HepG2 (cell line): ENCODE measurements around the gene CD4. TPM values are rescaled to one million over a fixed set of nuclear protein-coding genes. Genes with fewer than 3 reads are reported as not detected.

Source experiments
- ATF6 ChIP-seq: sonication (generic); formaldehyde crosslinking; conservative IDR thresholded peaks from 2 replicates; pipeline ENCODE4 v1.4.0; 2020; ENCODE audit warnings: missing genetic modification reagents
- CENPBD1 ChIP-seq: sonication (generic); formaldehyde crosslinking; IDR thresholded peaks from 2 replicates; pipeline ENCODE4 v1.8.0; 2022; ENCODE audit warnings: missing genetic modification reagents, low read depth, mild to moderate bottlenecking, borderline replicate concordance
- ELF3 ChIP-seq: IDR thresholded peaks from 2 replicates; pipeline ENCODE4 v1.6.1; 2016; ENCODE audit warnings: missing genetic modification reagents, missing compliant biosample characterization
- ERF ChIP-seq: IDR thresholded peaks from 2 replicates; pipeline ENCODE4 v1.6.1; 2018; ENCODE audit warnings: missing biosample characterization, missing genetic modification reagents
- FOXO1 ChIP-seq: sonication (generic); formaldehyde crosslinking; IDR thresholded peaks from 2 replicates; pipeline ENCODE4 v1.4.0; 2020; ENCODE audit warnings: missing genetic modification reagents
- HIC2 ChIP-seq: sonication (generic); formaldehyde crosslinking; IDR thresholded peaks from 2 replicates; pipeline ENCODE4 v1.9.0; 2022; ENCODE audit warnings: low read depth, missing genetic modification reagents
- KDM5B ChIP-seq: sonication (generic); formaldehyde crosslinking; IDR thresholded peaks from 2 replicates; pipeline ENCODE4 v1.4.0; 2020; ENCODE audit warnings: missing genetic modification reagents, mild to moderate bottlenecking, borderline replicate concordance
- KLF12 ChIP-seq: sonication (generic); formaldehyde crosslinking; IDR thresholded peaks from 2 replicates; pipeline ENCODE4 v1.4.0; 2020; ENCODE audit warnings: missing genetic modification reagents, borderline replicate concordance
- MAX ChIP-seq: IDR thresholded peaks from 2 replicates; pipeline ENCODE4 v1.6.1; 2012; ENCODE audit warnings: inconsistent platforms
- MTF2 ChIP-seq: sonication (generic); formaldehyde crosslinking; IDR thresholded peaks from 2 replicates; pipeline ENCODE4 v1.5.0; 2020; ENCODE audit warnings: missing genetic modification reagents, borderline replicate concordance
- MXD3 ChIP-seq: IDR thresholded peaks from 2 replicates; pipeline ENCODE4 v1.6.1; 2016; ENCODE audit warnings: mild to moderate bottlenecking, missing biosample characterization, missing genetic modification reagents
- NPAS2 ChIP-seq: sonication (generic); formaldehyde crosslinking; IDR thresholded peaks from 2 replicates; pipeline ENCODE4 v1.8.0; 2022; ENCODE audit warnings: mild to moderate bottlenecking, missing genetic modification reagents, borderline replicate concordance
- NR2F1 ChIP-seq, 2 experiments: fragments of 450-650 bp in 1 of 2; formaldehyde crosslinking in 1 of 2; IDR thresholded peaks; 2 replicates each; pipeline versions ENCODE4 v1.5.0 to v1.6.1; 2016 to 2020; ENCODE audit warnings: mild to moderate bottlenecking in 1 of 2, missing compliant biosample characterization in 1 of 2, missing genetic modification reagents in 1 of 2, moderate library complexity in 1 of 2
- PATZ1 ChIP-seq: sonication (generic); formaldehyde crosslinking; IDR thresholded peaks from 2 replicates; pipeline ENCODE4 v1.4.0; 2020; ENCODE audit warnings: missing genetic modification reagents
- SMARCC2 ChIP-seq: fragments of 450-650 bp; IDR thresholded peaks from 2 replicates; pipeline ENCODE4 v1.6.1; 2017; ENCODE audit warnings: antibody characterized with exemption, mild to moderate bottlenecking
- ZNF124 ChIP-seq: sonication (generic); formaldehyde crosslinking; IDR thresholded peaks from 2 replicates; pipeline ENCODE4 v1.4.0; 2020; ENCODE audit warnings: missing genetic modification reagents
- ZNF260 ChIP-seq: sonication (generic); formaldehyde crosslinking; IDR thresholded peaks from 2 replicates; pipeline ENCODE4 v1.4.0; 2020; ENCODE audit warnings: missing genetic modification reagents, low read depth, mild to moderate bottlenecking, borderline replicate concordance
- ZNF329 ChIP-seq: sonication (generic); formaldehyde crosslinking; IDR thresholded peaks from 2 replicates; pipeline ENCODE4 v1.9.0; 2021; ENCODE audit warnings: low read depth, mild to moderate bottlenecking, missing genetic modification reagents
- ZNF510 ChIP-seq: sonication (generic); formaldehyde crosslinking; IDR thresholded peaks from 2 replicates; pipeline ENCODE4 v1.4.0; 2020; ENCODE audit warnings: low read depth, mild to moderate bottlenecking, missing genetic modification reagents
- ZNF562 ChIP-seq: sonication (generic); formaldehyde crosslinking; IDR thresholded peaks from 2 replicates; pipeline ENCODE4 v1.8.0; 2022; ENCODE audit warnings: missing genetic modification reagents, borderline replicate concordance
- ZNF674 ChIP-seq: sonication (generic); formaldehyde crosslinking; IDR thresholded peaks from 2 replicates; pipeline ENCODE4 v1.5.0; 2020; ENCODE audit warnings: low read depth, mild to moderate bottlenecking, missing genetic modification reagents
- ZNF720 ChIP-seq: sonication (generic); formaldehyde crosslinking; IDR thresholded peaks from 2 replicates; pipeline ENCODE4 v1.4.0; 2020; ENCODE audit warnings: missing genetic modification reagents
- polyA plus RNA-seq, 8 experiments: library from polyadenylated mRNA; depleted of rRNA in 3 of 8; stranded (reverse) in 7 of 8; unstranded in 1 of 8; fragments of >200 nt; fragmentation: Illumina TruSeq in 4 of 8; extraction: Trizol in 4 of 8; gene quantifications; 2 replicates each; pipeline versions ENCODE4 v1.2.1 to v1.2.3, GENCODE V29; 2011 to 2016; ENCODE audit warnings: low read depth in 4 of 8, missing spikeins in 1 of 8, mixed read lengths in 1 of 8; ENCODE audit not compliant: insufficient read depth in 1 of 8
- total RNA-seq, 5 experiments: library from RNA; depleted of rRNA; stranded (reverse); fragments of >200 nt; fragmentation: Illumina TruSeq; extraction: Trizol; gene quantifications; 2 replicates each; pipeline ENCODE4 v1.2.3, GENCODE V29; 2016; ENCODE audit warnings: low read depth in 1 of 5

The CD4 gene
- total and polyA plus RNA-seq, 2 of the 13 experiments (the other 11 are each of a cell fraction or from before 2014, with no cell fraction given), result 0.07 to 0.95 TPM

GRCh38 chr12:6752921-6753771 lies 36.2 kb upstream of the CD4 start, which contains the start of gene MLF2 (continued):
- peak; percentile 94 for TF ChIP-seq PATZ1 (CRISPR knock-in tag)
- no peak for TF ChIP-seq NR2F1 (CRISPR knock-in tag; IDR thresholded peaks at IDR 0.05)
- no peak for TF ChIP-seq NPAS2 (CRISPR knock-in tag)
- TF ChIP-seq ZNF510, result no peak
- TF ChIP-seq KDM5B, result peak; percentile 83
- peak; percentile 70; the same call in 1 of the 2 replicates for TF ChIP-seq ERF (CRISPR knock-in tag)
- no peak for TF ChIP-seq ZNF562 (CRISPR knock-in tag)
- peak; percentile 71; the same call in 1 of the 2 replicates for TF ChIP-seq ELF3
- no peak; the same call in 1 of the 2 replicates for TF ChIP-seq ZNF674
- no peak; the same call in 1 of the 2 replicates for TF ChIP-seq MXD3 (CRISPR knock-in tag)
- TF ChIP-seq SMARCC2, result no peak
- TF ChIP-seq MTF2 (CRISPR knock-in tag), result peak; percentile 36; the same call in 1 of the 2 replicates
- no peak for TF ChIP-seq KLF12
- TF ChIP-seq ZNF720 (CRISPR knock-in tag), result no peak
- 0 out of 2 replicates have a peak, but pooled peaks have one; percentile 29 for TF ChIP-seq ATF6 (CRISPR knock-in tag)
- TF ChIP-seq MAX, result peak; percentile 75; the same call in 1 of the 2 replicates
- TF ChIP-seq ZNF124, result peak; percentile 73; the same call in 1 of the 2 replicates
- TF ChIP-seq CENPBD1 (CRISPR knock-in tag), result no peak
- 0 out of 2 replicates have a peak, but pooled peaks have one; percentile 67 for TF ChIP-seq ZNF329 (CRISPR knock-in tag)
- TF ChIP-seq HIC2, result no peak
- TF ChIP-seq ZNF260, result no peak
- TF ChIP-seq FOXO1 (CRISPR knock-in tag), result no peak
